ENCODE measurements around the gene CTNND2.

The CTNND2 gene

GRCh38 chr5:11305245-11305644, 599.0 kb downstream of the CTNND2 start:
- no peak for DNase-seq

GRCh38 chr5:11304641-11305040, 599.6 kb downstream of the CTNND2 start:
- no peak for DNase-seq

- peak; percentile 20 for DNase-seq
Measured at GRCh38 chr5:11302663-11303062, 601.6 kb downstream of the CTNND2 start.

GRCh38 chr5:11301171-11301570, 603.1 kb downstream of the CTNND2 start:
- no peak for DNase-seq

- DNase-seq, result no peak
Measured at GRCh38 chr5:11300736-11301135, 603.5 kb downstream of the CTNND2 start.

GRCh38 chr5:11298877-11299276, 605.4 kb downstream of the CTNND2 start:
- no peak for DNase-seq

GRCh38 chr5:11293523-11293922, 610.7 kb downstream of the CTNND2 start:
- DNase-seq, result no peak

GRCh38 chr5:11292648-11293356, 611.4 kb downstream of the CTNND2 start:
- DNase-seq, result no peak

- DNase-seq, result no peak
Measured at GRCh38 chr5:11289733-11290132, 614.5 kb downstream of the CTNND2 start.

- DNase-seq, result no peak
Measured at GRCh38 chr5:11289208-11289607, 615.0 kb downstream of the CTNND2 start.

- no peak for DNase-seq
Measured at GRCh38 chr5:11281842-11282241, 622.4 kb downstream of the CTNND2 start.

- no peak for DNase-seq
Measured at GRCh38 chr5:11277323-11277722, 626.9 kb downstream of the CTNND2 start.

GRCh38 chr5:11273180-11273903, 630.9 kb downstream of the CTNND2 start:
- peak; percentile 56 for DNase-seq

GRCh38 chr5:11269515-11269914, 634.7 kb downstream of the CTNND2 start:
- DNase-seq, result peak; percentile 15

GRCh38 chr5:11268891-11269290, 635.4 kb downstream of the CTNND2 start:
- DNase-seq, result peak; percentile 89

- peak; percentile 71 for DNase-seq
Measured at GRCh38 chr5:11266331-11266730, 637.9 kb downstream of the CTNND2 start.

- no peak for DNase-seq
Measured at GRCh38 chr5:11261241-11261640, 643.0 kb downstream of the CTNND2 start.

- no peak for DNase-seq
Measured at GRCh38 chr5:11258001-11258400, 646.2 kb downstream of the CTNND2 start.

- DNase-seq, result no peak
Measured at GRCh38 chr5:11252523-11252922, 651.7 kb downstream of the CTNND2 start.

GRCh38 chr5:11252075-11252474, 652.2 kb downstream of the CTNND2 start:
- DNase-seq, result no peak

- no peak for DNase-seq
Measured at GRCh38 chr5:11251247-11251646, 653.0 kb downstream of the CTNND2 start.

- no peak for DNase-seq
Measured at GRCh38 chr5:11248966-11249365, 655.3 kb downstream of the CTNND2 start.

- DNase-seq, result no peak
Measured at GRCh38 chr5:11247224-11247623, 657.0 kb downstream of the CTNND2 start.

Data from NCI-H69 (cell line).